Psoas muscle (tissue), 8 donors: ENCODE results near the gene MMP17. TPM values are rescaled to one million over a fixed set of nuclear protein-coding genes. Genes with fewer than 3 reads are reported as not detected.

Source experiments
- ATAC-seq, 4 donors: fragments of 200-7000 bp; cut with Tn5 transposase; one replicate each; pipeline ENCODE4 v1.9.1; 2020; ENCODE audit warnings: moderate library complexity in 3 of 4, mild to moderate bottlenecking in 2 of 4
- DNase-seq, 2 donors: peaks; one replicate each; pipeline ENCODE4 v3.0.0-alpha.2; 2020
- H3K27ac ChIP-seq: fragments of 200-600 bp; one replicate; pipeline ENCODE4 v1.8.0; 2022
- H3K27me3 ChIP-seq, 3 donors: fragments of 200-600 bp in 1 of 3; one replicate each; pipeline versions ENCODE4 v1.6.1 to v1.8.0; 2013 to 2022; ENCODE audit warnings: low read length in 2 of 3, mild to moderate bottlenecking in 2 of 3, moderate library complexity in 1 of 3; ENCODE audit not compliant: insufficient read depth in 3 of 3
- H3K36me3 ChIP-seq, 2 donors: fragments of 200-600 bp in 1 of 2; one replicate each; pipeline versions ENCODE4 v1.6.1 to v1.8.0; 2013 to 2022; ENCODE audit warnings: low read depth in 1 of 2, mild to moderate bottlenecking in 1 of 2, moderate library complexity in 1 of 2; ENCODE audit not compliant: insufficient read depth in 1 of 2
- H3K4me1 ChIP-seq: fragments of 200-600 bp; one replicate; pipeline ENCODE4 v1.8.0; 2022
- H3K4me3 ChIP-seq: fragments of 200-600 bp; one replicate; pipeline ENCODE4 v1.8.0; 2022; ENCODE audit warnings: mild to moderate bottlenecking
- H3K9me3 ChIP-seq: fragments of 200-600 bp; one replicate; pipeline ENCODE4 v1.8.0; 2022
- CTCF ChIP-seq: fragments of 200-600 bp; IDR thresholded peaks from one replicate; pipeline ENCODE4 v1.8.0; 2022; ENCODE audit warnings: antibody characterized with exemption
- WGBS, 3 donors: extraction: QIAGEN DNeasy Blood & Tissue Kit; methylation state at CpG; one replicate each; pipeline versions ENCODE4 v1.1.6 to v1.1.7; 2013; 5-methylcytosine and 5-hydroxymethylcytosine counted together
- intact Hi-C, 2 donors: fragments of 100-400 bp; cut with DNase I; formaldehyde crosslinking; loops; one replicate each; pipeline versions ENCODE4 v1.11.0 to v1.14.2; 2022
- polyA plus RNA-seq, 3 donors: library from polyadenylated mRNA; stranded (reverse); fragments of 200-250 nt; gene quantifications; one replicate each; pipeline ENCODE4 v1.2.3, GENCODE V29; 2013
- total RNA-seq, 4 donors: library from RNA; stranded (reverse); fragmentation: NEBNext Ultra II Directional in 2 of 4; extraction: Animal tissue kit (Norgen Biotek cat#: 25700) in 2 of 4; gene quantifications; one replicate each; pipeline versions ENCODE4 v1.2.1 to v1.2.4, GENCODE V29; 2021 to 2023
- donor health status: healthy with polysubstance abuse.
- donor health status: DM: no; HTN: no; CAD: no; lungs with moderate emphysema.
- donor health status: Bipolar disorder and iron deficiency.
- donor health status: healthy.
- donor health status: DM: yes; HTN: yes; CAD: no.
- donor health status: DM: no; HTN: no; CAD: no.
- donor health status: DM: no; HTN: no; CAD: no.
- donor health status: DM: yes; HTN: yes; CAD: no.

The MMP17 gene
- total and polyA plus RNA-seq, 7 donors = 0.64 to 1.4 (median 1.0) TPM

GRCh38 chr12:131860472-131861260 lies 32.5 kb downstream of the MMP17 start:
- H3K27ac ChIP-seq = no peak overlapping the region
- 25 to 33% (median 31%) methylated on average over 18 to 22 of the region's 22 CpGs for WGBS, 3 donors
- DNase-seq = peak; percentile 76 to 85
- H3K36me3 ChIP-seq = no peaks in the 10 kb centered on the region
- TF ChIP-seq CTCF = no peak
- H3K4me3 ChIP-seq = no peak overlapping the region
- H3K9me3 ChIP-seq = no peaks in the 10 kb centered on the region
- peaks cover 0 to 6% (median 0%) of the 10 kb centered on the region in 3 donors for H3K27me3 ChIP-seq
- intact Hi-C loops = no loop called here
- no peaks in the 10 kb centered on the region for H3K4me1 ChIP-seq
- peak; percentile 19 to 76 (median 50) for ATAC-seq

- DNase-seq (no peak), ATAC-seq (no peak)
- no peak overlapping the region for H3K4me3 ChIP-seq
- peaks cover 0 to 3% (median 0%) of the 10 kb centered on the region in 3 donors for H3K27me3 ChIP-seq
- 81 to 88% (median 87%) methylated on average over 12 of the region's 12 CpGs for WGBS, 3 donors
- no peak overlapping the region for H3K27ac ChIP-seq
- no peak for TF ChIP-seq CTCF
- intact Hi-C loops = no loop called here
- no peaks in the 10 kb centered on the region for H3K9me3 ChIP-seq
- no peaks in the 10 kb centered on the region for H3K36me3 ChIP-seq
- no peaks in the 10 kb centered on the region for H3K4me1 ChIP-seq
These were observed 33.3 kb downstream of the MMP17 start for GRCh38 chr12:131861261-131862083.

GRCh38 chr12:131862084-131862441 lies 33.9 kb downstream of the MMP17 start:
- no peak overlapping the region for H3K4me3 ChIP-seq
- 55 to 83% (median 58%) methylated on average over 4 of the region's 4 CpGs for WGBS, 3 donors
- DNase-seq = no peak
- H3K36me3 ChIP-seq = no peaks in the 10 kb centered on the region
- no peak for TF ChIP-seq CTCF
- ATAC-seq = no peak
- peaks cover 0 to 3% (median 0%) of the 10 kb centered on the region in 3 donors for H3K27me3 ChIP-seq
- no peaks in the 10 kb centered on the region for H3K9me3 ChIP-seq
- no peaks in the 10 kb centered on the region for H3K4me1 ChIP-seq
- H3K27ac ChIP-seq = no peak overlapping the region
- intact Hi-C loops = no loop called here

GRCh38 chr12:131862600-131862993 lies 34.4 kb downstream of the MMP17 start:
- Histone ChIP-seq H3K4me1 (no peaks in the 10 kb centered on the region), H3K27me3 (peaks cover 0 to 2% (median 0%) of the 10 kb centered on the region in 3 donors), H3K36me3 (no peaks in the 10 kb centered on the region), H3K4me3 (no peak overlapping the region), H3K9me3 (no peaks in the 10 kb centered on the region), H3K27ac (no peak overlapping the region)
- no peak for ATAC-seq
- no peak for TF ChIP-seq CTCF
- intact Hi-C loops = no loop called here
- 70 to 74% (median 73%) methylated on average over 14 of the region's 14 CpGs for WGBS, 3 donors
- no peak for DNase-seq
